Melanocyte of skin (primary cell): ENCODE data around the gene HBP1. TPM values are rescaled to one million over a fixed set of nuclear protein-coding genes. Genes with fewer than 3 reads are reported as not detected.

ENCODE experiments used
- total RNA-seq, 2 donors: library from RNA; depleted of rRNA; stranded (reverse); fragments of >200 nt; gene quantifications; 2 replicates each; pipeline ENCODE4 v1.2.3, GENCODE V29; 2012

The HBP1 gene, protein sequence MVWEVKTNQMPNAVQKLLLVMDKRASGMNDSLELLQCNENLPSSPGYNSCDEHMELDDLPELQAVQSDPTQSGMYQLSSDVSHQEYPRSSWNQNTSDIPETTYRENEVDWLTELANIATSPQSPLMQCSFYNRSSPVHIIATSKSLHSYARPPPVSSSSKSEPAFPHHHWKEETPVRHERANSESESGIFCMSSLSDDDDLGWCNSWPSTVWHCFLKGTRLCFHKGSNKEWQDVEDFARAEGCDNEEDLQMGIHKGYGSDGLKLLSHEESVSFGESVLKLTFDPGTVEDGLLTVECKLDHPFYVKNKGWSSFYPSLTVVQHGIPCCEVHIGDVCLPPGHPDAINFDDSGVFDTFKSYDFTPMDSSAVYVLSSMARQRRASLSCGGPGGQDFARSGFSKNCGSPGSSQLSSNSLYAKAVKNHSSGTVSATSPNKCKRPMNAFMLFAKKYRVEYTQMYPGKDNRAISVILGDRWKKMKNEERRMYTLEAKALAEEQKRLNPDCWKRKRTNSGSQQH
- 100 to 1,000 TPM in 1 of 2 donors, 10 to 100 TPM in 1; 71.9 to 129 TPM for total RNA-seq

DNA sequence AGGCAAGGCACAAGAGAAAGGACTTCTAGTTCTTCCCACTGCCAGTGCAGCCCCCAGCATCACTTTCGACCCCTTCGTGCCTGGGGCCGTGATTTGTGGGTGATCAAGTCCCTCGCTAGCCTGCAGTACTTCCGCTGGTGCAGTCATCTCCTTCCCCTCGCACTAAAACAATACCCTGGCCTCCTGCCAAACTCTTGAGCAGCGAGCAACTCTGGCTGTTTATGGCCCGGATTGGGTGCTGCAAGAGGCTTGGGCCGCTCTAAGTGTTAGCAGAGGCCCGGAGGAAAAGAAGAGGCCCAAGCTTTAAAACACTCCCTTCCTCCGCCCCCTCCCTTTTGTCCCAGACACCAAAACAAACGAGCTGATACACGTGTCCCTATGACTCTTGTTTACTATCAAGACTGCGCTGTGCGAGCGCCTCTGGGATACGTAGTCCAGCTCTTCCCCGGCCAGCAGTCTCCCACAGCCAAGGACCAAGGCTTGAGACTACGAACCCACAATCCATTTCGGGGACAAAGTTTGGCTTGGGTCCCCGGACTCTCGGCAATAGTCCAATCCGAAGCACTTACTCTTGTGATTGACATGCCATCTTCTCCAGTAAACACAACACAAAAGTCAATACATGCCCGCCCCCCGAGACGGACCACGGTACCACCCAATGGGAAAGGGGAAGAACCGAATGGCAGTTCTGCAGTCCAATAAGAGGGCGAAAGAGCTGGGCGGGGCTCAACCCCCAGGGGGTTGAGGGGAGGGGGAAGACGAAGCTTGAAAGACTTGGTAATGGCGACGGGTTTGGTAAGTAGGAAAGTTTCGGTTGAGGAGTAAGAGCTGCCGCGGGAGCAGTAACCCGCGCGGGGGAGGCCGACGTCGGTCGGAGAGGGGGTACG is at the start of gene HBP1:
Gene HBP1 (plus strand): TSS at position 771 of the 887 bp plus-strand sequence. CDS start 10,891 bp downstream, outside the sequence.

Other genes starting within 250 kb of the HBP1 start
- 10 to 100 TPM in 1 of 2 donors, 1 to 10 TPM in 1; 9.0 to 11.4 TPM for gene PRKAR2B, start 124.3 kb upstream of the HBP1 start, total RNA-seq